ENCODE measurements around the gene ATP6V0B.

DNA sequence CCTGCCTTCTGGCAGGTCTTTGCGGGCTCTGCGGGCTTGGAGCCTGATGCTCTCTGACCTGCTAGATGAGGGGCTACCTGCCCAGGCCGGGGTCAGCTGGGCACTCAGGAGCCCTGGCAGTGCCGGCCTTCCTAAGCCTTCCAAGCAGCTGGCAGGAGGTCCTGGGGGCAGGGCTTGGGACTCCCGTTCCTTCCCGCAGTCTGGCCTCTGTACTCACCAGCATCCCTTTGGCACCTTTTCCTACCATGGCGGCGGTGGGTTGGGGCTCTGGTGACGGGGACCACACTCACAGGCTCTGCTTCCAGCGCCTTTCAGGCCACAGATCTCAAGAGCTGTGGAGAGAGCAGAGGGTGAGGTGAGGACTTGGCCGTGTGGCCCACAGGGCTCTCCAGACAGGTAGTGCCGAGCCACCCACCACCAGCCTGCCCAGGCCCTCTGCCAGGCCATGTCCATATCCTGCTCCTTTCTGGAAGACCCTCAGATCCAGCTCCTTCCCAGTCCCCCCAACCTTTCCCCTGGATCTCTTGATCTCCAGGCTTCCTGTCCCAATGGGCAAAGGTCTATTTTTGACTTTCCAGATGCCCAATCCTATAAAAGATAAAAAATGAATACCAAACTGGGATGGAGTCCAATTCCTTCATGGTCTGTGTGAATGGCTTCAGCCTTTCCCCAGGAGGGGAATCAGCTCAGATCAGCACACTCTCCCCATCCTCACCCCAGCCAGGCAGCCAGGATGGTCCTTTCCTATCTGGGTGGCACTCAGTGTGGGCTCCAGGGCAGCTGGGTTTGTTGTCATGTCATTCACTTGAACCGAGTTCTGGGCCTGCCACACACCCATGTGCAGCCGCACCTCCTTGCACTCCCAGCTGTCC lies 49.5 kb downstream of the ATP6V0B start:
- TF ChIP-seq, protein P1, sequence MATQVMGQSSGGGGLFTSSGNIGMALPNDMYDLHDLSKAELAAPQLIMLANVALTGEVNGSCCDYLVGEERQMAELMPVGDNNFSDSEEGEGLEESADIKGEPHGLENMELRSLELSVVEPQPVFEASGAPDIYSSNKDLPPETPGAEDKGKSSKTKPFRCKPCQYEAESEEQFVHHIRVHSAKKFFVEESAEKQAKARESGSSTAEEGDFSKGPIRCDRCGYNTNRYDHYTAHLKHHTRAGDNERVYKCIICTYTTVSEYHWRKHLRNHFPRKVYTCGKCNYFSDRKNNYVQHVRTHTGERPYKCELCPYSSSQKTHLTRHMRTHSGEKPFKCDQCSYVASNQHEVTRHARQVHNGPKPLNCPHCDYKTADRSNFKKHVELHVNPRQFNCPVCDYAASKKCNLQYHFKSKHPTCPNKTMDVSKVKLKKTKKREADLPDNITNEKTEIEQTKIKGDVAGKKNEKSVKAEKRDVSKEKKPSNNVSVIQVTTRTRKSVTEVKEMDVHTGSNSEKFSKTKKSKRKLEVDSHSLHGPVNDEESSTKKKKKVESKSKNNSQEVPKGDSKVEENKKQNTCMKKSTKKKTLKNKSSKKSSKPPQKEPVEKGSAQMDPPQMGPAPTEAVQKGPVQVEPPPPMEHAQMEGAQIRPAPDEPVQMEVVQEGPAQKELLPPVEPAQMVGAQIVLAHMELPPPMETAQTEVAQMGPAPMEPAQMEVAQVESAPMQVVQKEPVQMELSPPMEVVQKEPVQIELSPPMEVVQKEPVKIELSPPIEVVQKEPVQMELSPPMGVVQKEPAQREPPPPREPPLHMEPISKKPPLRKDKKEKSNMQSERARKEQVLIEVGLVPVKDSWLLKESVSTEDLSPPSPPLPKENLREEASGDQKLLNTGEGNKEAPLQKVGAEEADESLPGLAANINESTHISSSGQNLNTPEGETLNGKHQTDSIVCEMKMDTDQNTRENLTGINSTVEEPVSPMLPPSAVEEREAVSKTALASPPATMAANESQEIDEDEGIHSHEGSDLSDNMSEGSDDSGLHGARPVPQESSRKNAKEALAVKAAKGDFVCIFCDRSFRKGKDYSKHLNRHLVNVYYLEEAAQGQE (IDR thresholded peaks at IDR 0.05; ENCODE audit: insufficient replicate concordance, low read depth) = no peak
- TF ChIP-seq, protein P2, sequence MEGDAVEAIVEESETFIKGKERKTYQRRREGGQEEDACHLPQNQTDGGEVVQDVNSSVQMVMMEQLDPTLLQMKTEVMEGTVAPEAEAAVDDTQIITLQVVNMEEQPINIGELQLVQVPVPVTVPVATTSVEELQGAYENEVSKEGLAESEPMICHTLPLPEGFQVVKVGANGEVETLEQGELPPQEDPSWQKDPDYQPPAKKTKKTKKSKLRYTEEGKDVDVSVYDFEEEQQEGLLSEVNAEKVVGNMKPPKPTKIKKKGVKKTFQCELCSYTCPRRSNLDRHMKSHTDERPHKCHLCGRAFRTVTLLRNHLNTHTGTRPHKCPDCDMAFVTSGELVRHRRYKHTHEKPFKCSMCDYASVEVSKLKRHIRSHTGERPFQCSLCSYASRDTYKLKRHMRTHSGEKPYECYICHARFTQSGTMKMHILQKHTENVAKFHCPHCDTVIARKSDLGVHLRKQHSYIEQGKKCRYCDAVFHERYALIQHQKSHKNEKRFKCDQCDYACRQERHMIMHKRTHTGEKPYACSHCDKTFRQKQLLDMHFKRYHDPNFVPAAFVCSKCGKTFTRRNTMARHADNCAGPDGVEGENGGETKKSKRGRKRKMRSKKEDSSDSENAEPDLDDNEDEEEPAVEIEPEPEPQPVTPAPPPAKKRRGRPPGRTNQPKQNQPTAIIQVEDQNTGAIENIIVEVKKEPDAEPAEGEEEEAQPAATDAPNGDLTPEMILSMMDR (IDR thresholded peaks at IDR 0.05; ENCODE audit: insufficient read depth, low read length) = no peak
